ENCODE measurements around the gene FOCAD.

DNA sequence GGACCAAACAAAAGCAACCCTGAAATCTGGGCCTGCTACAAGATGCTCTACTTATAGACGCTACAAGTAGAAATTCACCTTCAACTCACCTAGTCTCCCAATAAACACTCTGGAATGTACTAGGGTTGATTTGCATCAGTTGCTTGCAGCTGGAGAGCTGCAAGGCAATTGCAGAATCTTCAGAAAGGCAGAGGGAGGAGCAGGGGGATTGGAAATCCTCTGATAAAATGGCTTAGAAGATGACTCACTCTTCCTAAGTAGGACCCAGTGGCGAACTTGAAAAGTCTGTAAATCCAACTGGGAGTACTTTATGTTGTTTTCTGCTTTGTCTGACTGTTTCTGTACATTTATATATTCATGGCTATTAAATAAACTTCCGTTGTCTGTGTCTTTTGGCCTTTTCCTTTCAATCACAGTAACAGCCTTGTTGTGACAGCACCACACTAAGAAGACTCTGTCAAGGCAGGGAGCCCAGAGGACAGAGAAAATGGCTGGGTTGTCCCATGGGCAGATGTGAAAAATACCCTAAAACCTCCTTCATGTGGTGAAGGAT, 47.1 kb upstream of the FOCAD start:
- TF ChIP-seq CTCF (IDR thresholded peaks at IDR 0.05) (no peak), EZH2 (IDR thresholded peaks at IDR 0.05) (no peak)

Measured in neural progenitor cell (in vitro differentiated cells).